AG04449 (cell line): ENCODE results near the gene SEMA3E.

ENCODE experiments used
- CTCF ChIA-PET: fragments of 350-600 bp; formaldehyde crosslinking; extraction: SDS; loops from one replicate; lab custom pipeline; 2021; ENCODE audit warnings: antibody characterized with exemption; lab: Yijun Ruan, JAX
- POLR2A ChIA-PET: fragments of 400-600, 350-600 bp; formaldehyde crosslinking; extraction: SDS; loops from one replicate; lab custom pipeline; 2020; ENCODE audit warnings: antibody characterized with exemption, inconsistent platforms; lab: Yijun Ruan, JAX
- DNase-seq: peaks from one replicate; pipeline ENCODE4 v3.0.0-alpha.2; 2010; ENCODE audit warnings: low read depth, low spot score
- H3K4me3 ChIP-seq: 2 replicates; pipeline ENCODE4 v1.5.1; 2011; ENCODE audit warnings: low read depth, mild to moderate bottlenecking, control low read depth, low read length
- CTCF ChIP-seq: IDR thresholded peaks from one replicate; pipeline ENCODE4 v1.5.1; 2011; ENCODE audit warnings: mild to moderate bottlenecking, moderate library complexity, low read length, control low read depth, inconsistent platforms; ENCODE audit not compliant: insufficient read depth; ENCODE audit errors: missing control alignments

The SEMA3E gene

DNA sequence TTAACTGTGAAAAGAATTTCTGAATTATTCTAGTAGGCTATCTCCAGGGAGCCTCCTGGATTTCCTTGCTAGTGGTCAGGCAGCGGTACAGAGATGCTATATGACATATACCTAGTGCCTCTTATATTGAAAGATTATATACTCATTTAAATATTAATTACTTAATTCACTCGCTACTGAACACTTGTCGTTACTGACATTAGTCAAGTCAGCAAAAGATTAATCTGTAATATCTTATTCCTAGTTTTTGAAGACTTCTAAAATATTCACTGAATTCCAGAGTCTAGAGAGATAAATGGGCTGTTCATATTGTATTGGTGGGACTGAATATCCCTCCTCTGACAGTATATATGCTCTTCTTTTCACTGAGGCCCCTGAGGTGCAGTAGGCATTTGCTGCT is 2.9 kb downstream of the SEMA3E start:
- no peak for TF ChIP-seq CTCF
- no peak overlapping the region for H3K4me3 ChIP-seq
- DNase-seq = no peak
- ChIA-PET CTCF (no interaction called here), POLR2A (no interaction called here)

DNA sequence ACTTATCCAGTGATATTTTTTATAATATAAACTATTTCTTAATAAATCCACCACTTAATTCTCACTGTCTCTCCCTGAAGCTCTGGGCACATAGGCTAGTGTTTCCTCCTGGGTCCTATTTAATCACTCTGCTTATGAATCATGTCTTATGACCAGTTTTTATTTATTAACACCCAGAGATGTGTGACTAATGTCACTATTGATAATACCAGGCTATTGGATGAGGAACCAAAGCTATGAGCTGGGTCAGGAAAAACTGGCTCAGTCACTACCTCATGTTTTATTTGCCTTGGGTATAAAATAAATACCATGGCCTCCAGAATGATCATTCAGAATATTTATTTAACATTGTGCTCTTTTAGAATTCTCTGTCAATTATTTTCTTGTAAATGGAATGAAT is 5.2 kb downstream of the SEMA3E start:
- no peak for TF ChIP-seq CTCF
- ChIA-PET CTCF (no interaction called here), POLR2A (no interaction called here)
- H3K4me3 ChIP-seq = no peak overlapping the region
- no peak for DNase-seq

DNA sequence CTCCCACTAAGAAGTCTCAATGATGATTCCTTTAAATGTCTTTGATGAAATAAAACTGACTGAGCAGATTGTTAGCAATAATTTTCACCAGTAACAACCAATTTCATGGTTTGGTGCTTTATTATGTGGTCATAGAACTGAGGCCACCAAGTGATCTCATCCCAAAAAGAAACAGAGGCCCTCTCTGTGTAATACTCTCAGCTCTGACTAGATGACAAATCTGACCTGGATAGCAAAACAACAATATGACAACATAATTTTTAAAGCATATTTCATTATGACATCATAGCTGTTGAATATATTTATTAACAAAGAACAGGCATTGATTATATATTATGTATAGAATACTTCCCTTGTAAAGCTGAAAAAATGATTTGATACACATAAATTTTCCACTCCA is 5.9 kb downstream of the SEMA3E start:
- ChIA-PET CTCF (no interaction called here), POLR2A (no interaction called here)
- no peak overlapping the region for H3K4me3 ChIP-seq
- no peak for DNase-seq
- TF ChIP-seq CTCF = no peak

GRCh38 chr7:83640731-83641537 is 8.0 kb downstream of the SEMA3E start:
- POLR2A ChIA-PET = no interaction called here

DNA sequence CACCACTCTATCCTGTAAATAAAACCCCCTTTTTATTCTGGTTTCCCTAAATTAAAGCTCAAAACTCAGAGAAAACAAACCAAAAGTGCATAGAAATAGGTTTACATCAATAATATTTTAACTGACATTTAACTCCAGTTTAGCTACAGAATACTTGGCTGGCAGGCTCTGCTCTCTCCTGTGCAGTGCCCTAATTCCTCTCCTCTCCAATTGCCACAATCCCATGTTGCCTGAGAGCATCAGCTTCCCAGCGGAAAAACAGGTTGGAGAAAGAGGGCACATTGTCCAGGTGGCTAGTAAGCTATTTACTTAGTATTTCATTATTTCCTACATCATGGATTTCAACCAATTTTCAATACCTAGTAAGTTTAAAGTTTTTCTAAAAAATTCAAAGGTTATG is 8.7 kb downstream of the SEMA3E start:
- ChIA-PET POLR2A (no interaction called here), CTCF (interaction anchor here (0.9 to 1.2 kb wide), 2 partner anchors 16 to 230 kb away, joined by 3 to 4 read pairs; no protein-coding TSS in a partner anchor)
- no peak for DNase-seq
- no peak overlapping the region for H3K4me3 ChIP-seq
- TF ChIP-seq CTCF = no peak

More at GRCh38 chr7:83640731-83641537, 8.0 kb downstream of the SEMA3E start:
- TF ChIP-seq CTCF = no peak
- H3K4me3 ChIP-seq = no peak overlapping the region
- CTCF ChIA-PET = interaction anchor here (0.9 to 1.2 kb wide), 2 partner anchors 16 to 231 kb away, joined by 3 to 4 read pairs; no protein-coding TSS in a partner anchor
- DNase-seq = no peak

DNA sequence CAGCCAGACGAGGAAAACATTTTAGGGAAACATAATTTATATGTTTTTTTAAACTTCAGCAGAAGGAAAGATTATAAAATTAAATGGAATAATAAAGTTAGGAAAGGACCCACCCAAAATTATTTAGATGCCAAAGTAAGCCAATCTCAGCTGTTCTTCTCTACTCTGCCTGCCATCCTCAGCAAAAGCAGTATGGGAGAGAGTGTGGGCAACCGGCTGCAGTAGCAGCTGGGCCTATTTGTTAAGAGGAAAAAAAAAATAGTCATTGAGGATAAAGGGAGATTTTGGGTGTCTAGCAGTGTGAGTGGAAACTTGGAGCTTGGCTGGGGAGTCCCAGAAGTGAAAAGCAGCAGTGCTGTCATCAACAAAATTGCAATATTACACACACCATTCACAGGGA is 15.4 kb downstream of the SEMA3E start:
- ChIA-PET POLR2A (no interaction called here), CTCF (no interaction called here)
- TF ChIP-seq CTCF = no peak
- no peak overlapping the region for H3K4me3 ChIP-seq
- DNase-seq = no peak
